GM12891 (cell line): Measurements from ENCODE around the gene FNIP1.
"Not testable (repeated sequence)": the region's sequence is repeated elsewhere in the genome, so short reads cannot be mapped to it uniquely, and the experiment has no call there.

Experiments used
- POLR2A ChIP-seq: IDR thresholded peaks from 2 replicates; pipeline ENCODE4 v1.6.1; 2011; ENCODE audit warnings: low read depth, low read length, control low read depth
- POLR2AphosphoS5 ChIP-seq: IDR thresholded peaks from 2 replicates; pipeline ENCODE4 v1.6.1; 2011; ENCODE audit warnings: low read depth, low read length, control low read depth
- TAF1 ChIP-seq: IDR thresholded peaks from 2 replicates; pipeline ENCODE4 v1.6.1; 2011; ENCODE audit warnings: low read depth, low read length, control low read depth

DNA sequence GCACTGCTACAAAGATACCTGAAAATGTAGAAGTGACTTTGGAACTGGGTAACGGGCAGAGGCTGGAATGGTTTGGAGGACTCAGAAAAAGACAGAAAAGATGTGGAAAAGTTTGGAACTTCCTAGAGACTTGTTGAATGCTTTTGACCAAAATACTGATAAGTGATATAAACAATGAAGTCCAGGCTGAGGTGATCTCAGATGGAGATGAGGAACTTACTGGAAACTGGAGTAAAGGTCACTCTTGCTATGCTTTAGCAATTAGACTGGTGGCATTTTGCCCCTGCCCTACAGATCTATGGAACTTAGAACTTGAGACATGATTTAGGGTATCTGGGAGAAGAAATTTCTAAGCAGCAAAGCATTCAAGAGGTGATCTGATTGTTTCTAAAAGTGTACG, 203.4 kb downstream of the FNIP1 start:
- not testable (repeated sequence) for TF ChIP-seq POLR2A, POLR2AphosphoS5, TAF1
